Tibial nerve (tissue), 4 donors: Measurements from ENCODE around the gene ARPC5L. TPM values are rescaled to one million over a fixed set of nuclear protein-coding genes. Genes with fewer than 3 reads are reported as not detected.
"Not testable (repeated sequence)": the region's sequence is repeated elsewhere in the genome, so short reads cannot be mapped to it uniquely, and the experiment has no call there.

Source experiments
- DNase-seq, 2 donors: peaks; one replicate each; pipeline ENCODE4 v3.0.0-alpha.2; 2019; ENCODE audit warnings: low spot score in 2 of 2
- H3K27ac ChIP-seq, 4 donors: fragments of 200-600 bp; sonication (generic) in 3 of 4; one replicate each; pipeline ENCODE4 v1.5.1; 2017 to 2019; ENCODE audit warnings: mild to moderate bottlenecking in 1 of 4
- H3K27me3 ChIP-seq, 2 donors: fragments of 200-600 bp; sonication (generic) in 1 of 2; one replicate each; pipeline versions ENCODE4 v1.5.1 to v1.6.0; 2017 to 2019
- H3K36me3 ChIP-seq, 3 donors: fragments of 200-600 bp; sonication (generic); one replicate each; pipeline ENCODE4 v1.5.1; 2018 to 2019
- H3K4me1 ChIP-seq, 4 donors: fragments of 200-600 bp; sonication (generic) in 3 of 4; one replicate each; pipeline ENCODE4 v1.5.1; 2017 to 2019
- H3K4me3 ChIP-seq, 4 donors: fragments of 200-600 bp; sonication (generic) in 3 of 4; one replicate each; pipeline ENCODE4 v1.5.1; 2017 to 2019; ENCODE audit warnings: mild to moderate bottlenecking in 1 of 4, moderate library complexity in 1 of 4
- H3K9me3 ChIP-seq, 4 donors: fragments of 200-600 bp; sonication (generic) in 3 of 4; one replicate each; pipeline ENCODE4 v1.5.1; 2017 to 2019
- EP300 ChIP-seq, 2 donors: sonication (generic); formaldehyde crosslinking; IDR thresholded peaks; one replicate each; pipeline ENCODE4 v1.6.1; 2017; ENCODE audit warnings: antibody characterized with exemption in 2 of 2, mild to moderate bottlenecking in 1 of 2
- POLR2A ChIP-seq, 2 donors: fragments of 450-650 bp; IDR thresholded peaks; one replicate each; pipeline ENCODE4 v1.6.1; 2017; ENCODE audit warnings: antibody characterized with exemption in 2 of 2, mild to moderate bottlenecking in 2 of 2, moderate library complexity in 2 of 2
- WGBS, 2 donors: methylation state at CpG; one replicate each; pipeline ENCODE4 v1.1.5; 2018; 5-methylcytosine and 5-hydroxymethylcytosine counted together
- small RNA-seq: library from RNA; depleted of rRNA; stranded (forward); fragments of <200 nt; gene quantifications from one replicate; pipeline ENCODE3, GENCODE V24; 2016
- total RNA-seq, 4 donors: library from RNA; depleted of rRNA; stranded (reverse); fragments of >200 nt; gene quantifications; one replicate each; pipeline ENCODE4 v1.1.0, GENCODE V29; 2016
- TF ChIP-seq, protein P1 (sequence below), 5 experiments: fragments of 200-600 bp in 3 of 5; fragments of 450-650 bp in 2 of 5; sonication (generic) in 3 of 5; IDR thresholded peaks; one replicate each; pipeline ENCODE4 v1.5.1; 2016 to 2019; ENCODE audit warnings: antibody characterized with exemption in 5 of 5, mild to moderate bottlenecking in 3 of 5, moderate library complexity in 2 of 5

Gene ARPC5L
- total RNA-seq, 4 donors from 2014 or later, result 21.6 to 25.3 (median 24.2) TPM

DNA sequence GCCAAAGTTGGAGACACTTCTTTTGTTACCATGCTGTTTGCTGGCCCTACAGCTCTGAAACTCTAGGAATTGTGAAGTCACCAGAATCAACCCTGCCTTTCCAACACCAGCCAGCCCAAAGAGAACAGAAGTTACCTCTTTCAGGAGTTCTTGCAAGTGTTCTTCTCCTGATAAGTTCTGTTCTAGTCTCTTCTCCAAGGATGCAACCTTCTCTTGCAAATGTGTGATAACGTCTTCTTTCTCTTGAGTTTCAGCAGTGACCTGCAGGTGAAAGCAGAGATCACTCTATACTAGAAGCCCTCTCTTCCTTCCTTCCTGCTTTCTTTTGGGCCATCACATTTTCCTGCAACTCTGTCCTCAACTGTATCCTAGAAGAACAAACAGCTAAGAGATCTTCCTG lies 49.8 kb downstream of the ARPC5L start:
- Histone ChIP-seq H3K4me3 (no peak overlapping the region), H3K27ac (no peak overlapping the region), H3K4me1 (no peaks in the 10 kb centered on the region), H3K36me3 (peaks cover 0 to 90% (median 10%) of the 10 kb centered on the region in 3 donors), H3K27me3 (no peaks in the 10 kb centered on the region), H3K9me3 (no peaks in the 10 kb centered on the region)
- 91 to 94% methylated on average over 1 of the region's 1 CpG for WGBS, 2 donors
- DNase-seq, result no peak
- TF ChIP-seq POLR2A (IDR thresholded peaks at IDR 0.05), result no peak
- TF ChIP-seq, protein P1, sequence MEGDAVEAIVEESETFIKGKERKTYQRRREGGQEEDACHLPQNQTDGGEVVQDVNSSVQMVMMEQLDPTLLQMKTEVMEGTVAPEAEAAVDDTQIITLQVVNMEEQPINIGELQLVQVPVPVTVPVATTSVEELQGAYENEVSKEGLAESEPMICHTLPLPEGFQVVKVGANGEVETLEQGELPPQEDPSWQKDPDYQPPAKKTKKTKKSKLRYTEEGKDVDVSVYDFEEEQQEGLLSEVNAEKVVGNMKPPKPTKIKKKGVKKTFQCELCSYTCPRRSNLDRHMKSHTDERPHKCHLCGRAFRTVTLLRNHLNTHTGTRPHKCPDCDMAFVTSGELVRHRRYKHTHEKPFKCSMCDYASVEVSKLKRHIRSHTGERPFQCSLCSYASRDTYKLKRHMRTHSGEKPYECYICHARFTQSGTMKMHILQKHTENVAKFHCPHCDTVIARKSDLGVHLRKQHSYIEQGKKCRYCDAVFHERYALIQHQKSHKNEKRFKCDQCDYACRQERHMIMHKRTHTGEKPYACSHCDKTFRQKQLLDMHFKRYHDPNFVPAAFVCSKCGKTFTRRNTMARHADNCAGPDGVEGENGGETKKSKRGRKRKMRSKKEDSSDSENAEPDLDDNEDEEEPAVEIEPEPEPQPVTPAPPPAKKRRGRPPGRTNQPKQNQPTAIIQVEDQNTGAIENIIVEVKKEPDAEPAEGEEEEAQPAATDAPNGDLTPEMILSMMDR (IDR thresholded peaks at IDR 0.05), result no peak
- no peak for TF ChIP-seq EP300 (IDR thresholded peaks at IDR 0.05)

DNA sequence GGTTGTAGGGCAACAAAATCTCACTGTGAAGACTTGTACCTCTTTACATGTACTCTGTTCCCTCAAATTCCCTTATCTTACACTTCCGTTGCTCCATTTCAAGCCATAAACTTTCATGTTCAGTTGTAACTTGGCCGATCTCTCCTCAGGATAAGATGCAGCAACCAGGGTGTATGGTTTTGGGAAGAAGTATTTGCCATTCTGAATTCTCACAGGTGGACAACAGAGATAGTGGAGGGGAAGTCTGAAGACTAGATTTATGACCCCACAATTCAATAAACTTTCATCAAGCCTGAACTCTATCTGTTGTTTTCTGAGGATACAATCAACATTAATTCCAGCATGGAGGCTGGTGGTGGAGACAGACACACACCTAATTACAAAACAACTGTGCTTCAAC lies 51.4 kb downstream of the ARPC5L start:
- Histone ChIP-seq H3K27ac (no peak overlapping the region), H3K4me3 (no peak overlapping the region), H3K27me3 (no peaks in the 10 kb centered on the region), H3K9me3 (no peaks in the 10 kb centered on the region), H3K36me3 (peaks cover 0 to 86% (median 10%) of the 10 kb centered on the region in 3 donors), H3K4me1 (no peaks in the 10 kb centered on the region)
- DNase-seq, result no peak
- TF ChIP-seq, protein P1 (IDR thresholded peaks at IDR 0.05), result no peak
- TF ChIP-seq EP300 (IDR thresholded peaks at IDR 0.05), result no peak
- TF ChIP-seq POLR2A (IDR thresholded peaks at IDR 0.05), result no peak
- WGBS, 2 donors, result 97 to 98% methylated on average over 2 of the region's 2 CpGs

DNA sequence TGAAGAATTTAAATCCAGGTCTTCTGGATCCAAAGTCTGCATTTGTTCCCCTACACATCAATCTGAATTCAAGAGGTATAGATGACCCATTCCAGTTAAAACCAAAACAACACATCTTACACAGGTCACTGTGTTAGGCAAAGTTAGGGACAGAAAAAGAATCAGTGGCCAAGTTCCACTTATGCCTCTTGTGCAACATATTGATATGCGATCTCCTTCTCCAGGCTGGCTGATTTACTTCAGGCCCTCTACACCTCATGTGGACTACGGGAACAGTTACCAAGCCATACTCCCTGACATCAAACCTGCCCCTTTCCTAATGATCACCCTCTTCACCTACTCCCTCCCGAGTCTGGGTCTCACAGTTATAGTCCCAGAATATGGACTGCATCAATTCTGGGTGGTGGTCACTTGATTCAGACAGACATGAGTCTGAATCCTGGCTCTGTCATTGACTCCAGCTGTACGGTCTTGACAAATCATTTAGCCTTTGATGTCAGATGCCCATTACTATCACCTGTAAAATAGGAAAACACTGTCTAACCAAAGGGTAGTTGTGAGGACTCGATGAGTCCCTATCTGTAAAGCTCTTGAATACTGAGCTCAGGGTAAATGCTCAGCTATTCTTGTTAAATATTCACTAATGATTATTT lies 52.9 kb downstream of the ARPC5L start:
- Histone ChIP-seq H3K4me3 (no peak overlapping the region), H3K36me3 (peaks cover 0 to 86% (median 20%) of the 10 kb centered on the region in 3 donors), H3K27ac (no peak overlapping the region), H3K9me3 (no peaks in the 10 kb centered on the region), H3K27me3 (no peaks in the 10 kb centered on the region), H3K4me1 (no peaks in the 10 kb centered on the region)
- no peak for DNase-seq
- WGBS, 2 donors, result 94 to 97% methylated on average over 5 of the region's 5 CpGs
- TF ChIP-seq, protein P1 (IDR thresholded peaks at IDR 0.05), result no peak
- TF ChIP-seq EP300 (IDR thresholded peaks at IDR 0.05), result no peak
- no peak for TF ChIP-seq POLR2A (IDR thresholded peaks at IDR 0.05)

DNA sequence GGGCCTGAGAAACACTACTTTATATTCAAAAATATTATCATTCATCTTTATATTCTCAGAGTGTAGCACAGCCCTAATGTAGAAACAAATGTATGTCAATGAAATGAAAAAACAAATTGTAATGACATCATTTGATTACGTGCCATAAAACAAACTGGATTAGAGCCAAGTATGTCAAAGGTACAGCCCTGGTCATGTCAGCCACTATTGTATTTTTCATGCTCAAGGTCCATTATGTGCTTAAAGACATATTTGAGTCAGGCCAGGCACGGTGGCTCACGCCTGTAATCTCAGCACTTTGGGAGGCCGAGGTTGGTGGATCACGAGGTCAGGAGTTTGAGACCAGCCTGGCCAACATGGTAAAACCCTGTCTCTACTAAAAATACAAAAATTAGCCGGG lies 58.5 kb downstream of the ARPC5L start:
- peaks cover 2 to 86% (median 11%) of the 10 kb centered on the region in 3 donors for H3K36me3 ChIP-seq

More for the DNA sequence above, 58.5 kb downstream of the ARPC5L start:
- WGBS, 2 donors, result 73 to 74% methylated on average over 6 of the region's 6 CpGs
- H3K27ac ChIP-seq, H3K9me3 ChIP-seq, H3K4me1 ChIP-seq, H3K4me3 ChIP-seq, DNase-seq, H3K27me3 ChIP-seq: not testable (repeated sequence)

Small RNA genes within 50 kb of the gene (small RNA-seq; reads per million reads assigned to genes)
- gene RNU4-82P, result not detected

Other genes with a start within 250 kb of the ARPC5L start
- 1 to 10 TPM; 1.7 to 8.4 (median 5.5) TPM for gene NR6A1, start 90.8 kb upstream of the ARPC5L start, total RNA-seq
- gene OLFML2A, start 85.0 kb upstream of the ARPC5L start, total RNA-seq, result 100 to 1,000 TPM in 2 of 4 donors, 10 to 100 TPM in 2; 44.7 to 328 (median 169) TPM
- under 1 TPM in 1 of 4 donors, not detected in 3; 0.39 TPM for gene WDR38, start 8.7 kb upstream of the ARPC5L start, total RNA-seq
- gene RPL35, start 173 bp upstream of the ARPC5L start, total RNA-seq, result 1,000 to 10,000 TPM; 1,854 to 2,171 (median 1,912) TPM
- 10 to 100 TPM; 23.5 to 44.4 (median 28.4) TPM for gene GOLGA1, start 79.0 kb downstream of the ARPC5L start, total RNA-seq